Common myeloid progenitor, CD34-positive (primary cell): ENCODE results near the gene KRT1.

Source experiments
- CTCF ChIA-PET: fragments of 350-600 bp; sonication (Branson Sonifier 250); formaldehyde crosslinking; loops from one replicate; lab custom pipeline; 2021; ENCODE audit warnings: antibody characterized with exemption; lab: Charles Lee
- POLR2A ChIA-PET: fragments of 350-600 bp; sonication (Branson Sonifier 250); formaldehyde crosslinking; loops from one replicate; lab custom pipeline; 2021; ENCODE audit warnings: antibody characterized with exemption; lab: Charles Lee
- DNase-seq, 3 donors: peaks; one replicate each; pipeline versions ENCODE4 v3.0.0 to v3.0.0-alpha.2; 2013
- H3K27ac ChIP-seq, 2 experiments: 1 replicate in 1 of 2; 2 replicates in 1 of 2; pipeline ENCODE4 v1.7.0; 2013; ENCODE audit warnings: inconsistent platforms in 2 of 2, low read length in 2 of 2, mild to moderate bottlenecking in 2 of 2, low read depth in 1 of 2, moderate library complexity in 1 of 2; ENCODE audit not compliant: severe bottlenecking in 2 of 2, insufficient read depth in 1 of 2, poor library complexity in 1 of 2
- H3K27me3 ChIP-seq, 5 experiments: replicated peaks in 2 of 5; 1 replicate in 3 of 5; 2 replicates in 2 of 5; pipeline versions ENCODE4 v1.6.1 to v1.7.0; 2013; ENCODE audit warnings: low read length in 4 of 5, mild to moderate bottlenecking in 2 of 5, moderate library complexity in 2 of 5, inconsistent platforms in 1 of 5; ENCODE audit not compliant: insufficient read depth in 5 of 5, control insufficient read depth in 4 of 5
- H3K36me3 ChIP-seq, 4 experiments: 1 replicate in 2 of 4; 2 replicates in 2 of 4; pipeline versions ENCODE4 v1.6.1 to v1.7.0; 2013; ENCODE audit warnings: low read length in 3 of 4, control low read depth in 1 of 4, mild to moderate bottlenecking in 1 of 4; ENCODE audit not compliant: control insufficient read depth in 4 of 4, insufficient read depth in 4 of 4
- H3K4me1 ChIP-seq, 4 experiments: 1 replicate in 3 of 4; 2 replicates in 1 of 4; pipeline versions ENCODE4 v1.6.1 to v1.7.1; 2013; ENCODE audit warnings: low read length in 3 of 4, mild to moderate bottlenecking in 3 of 4, control low read depth in 1 of 4, inconsistent platforms in 1 of 4, moderate library complexity in 1 of 4; ENCODE audit not compliant: control insufficient read depth in 4 of 4, insufficient read depth in 4 of 4; ENCODE audit errors: control extremely low read depth in 1 of 4
- H3K4me3 ChIP-seq, 7 experiments: 1 replicate in 4 of 7; 2 replicates in 3 of 7; pipeline versions ENCODE4 v1.5.1 to v1.7.0; 2013; ENCODE audit warnings: mild to moderate bottlenecking in 7 of 7, low read length in 6 of 7, moderate library complexity in 6 of 7, inconsistent platforms in 2 of 7, low read depth in 2 of 7, control low read depth in 1 of 7; ENCODE audit not compliant: insufficient read depth in 4 of 7, control insufficient read depth in 1 of 7; ENCODE audit errors: extremely low read depth in 1 of 7
- H3K9me3 ChIP-seq, 5 experiments: 1 replicate in 4 of 5; 2 replicates in 1 of 5; pipeline versions ENCODE4 v1.6.1 to v1.7.1; 2013; ENCODE audit warnings: low read length in 4 of 5, mild to moderate bottlenecking in 2 of 5, inconsistent platforms in 1 of 5, low read depth in 1 of 5, moderate library complexity in 1 of 5; ENCODE audit not compliant: control insufficient read depth in 4 of 5, insufficient read depth in 2 of 5; ENCODE audit errors: control extremely low read depth in 1 of 5
- WGBS: methylation state at CpG from one replicate; pipeline ENCODE4 v1.1.5; 2013; ENCODE audit not compliant: insufficient coverage; 5-methylcytosine and 5-hydroxymethylcytosine counted together

The KRT1 gene

GRCh38 chr12:52701281-52701680 lies 21.1 kb upstream of the KRT1 start:
- Histone ChIP-seq H3K4me3 (no peak overlapping the region), H3K27me3 (peaks cover 0 to 6% (median 0%) of the 10 kb centered on the region in 5 experiments), H3K9me3 (no peaks in the 10 kb centered on the region), H3K27ac (no peak overlapping the region), H3K36me3 (no peaks in the 10 kb centered on the region), H3K4me1 (no peaks in the 10 kb centered on the region)
- ChIA-PET POLR2A (no interaction called here), CTCF (no interaction called here)
- 88% methylated on average over 12 of the region's 12 CpGs for WGBS
- no peak for DNase-seq

- ChIA-PET POLR2A (no interaction called here), CTCF (no interaction called here)
- no peaks in the 10 kb centered on the region for H3K36me3 ChIP-seq
- H3K4me1 ChIP-seq = no peaks in the 10 kb centered on the region
- no peak overlapping the region for H3K27ac ChIP-seq
- WGBS = 100% methylated on average over 2 of the region's 2 CpGs
- no peak overlapping the region for H3K4me3 ChIP-seq
- H3K27me3 ChIP-seq = peaks cover 0 to 6% (median 0%) of the 10 kb centered on the region in 5 experiments
- DNase-seq = no peak
- H3K9me3 ChIP-seq = no peaks in the 10 kb centered on the region
These were observed 19.8 kb upstream of the KRT1 start for GRCh38 chr12:52699960-52700359.

- H3K4me1 ChIP-seq = no peaks in the 10 kb centered on the region
- 82% methylated on average over 2 of the region's 2 CpGs for WGBS
- no peaks in the 10 kb centered on the region for H3K36me3 ChIP-seq
- ChIA-PET CTCF (no interaction called here), POLR2A (no interaction called here)
- no peak overlapping the region for H3K27ac ChIP-seq
- no peak for DNase-seq
- no peak overlapping the region for H3K4me3 ChIP-seq
- H3K9me3 ChIP-seq = no peaks in the 10 kb centered on the region
- H3K27me3 ChIP-seq = peaks cover 0 to 10% (median 0%) of the 10 kb centered on the region in 5 experiments
These were observed 19.2 kb upstream of the KRT1 start for GRCh38 chr12:52699373-52699772.

- WGBS = 70% methylated on average over 11 of the region's 11 CpGs
- POLR2A ChIA-PET = no interaction called here
- Histone ChIP-seq H3K27me3 (peaks cover 0 to 8% (median 0%) of the 10 kb centered on the region in 5 experiments), H3K27ac (no peak overlapping the region), H3K4me3 (no peak overlapping the region), H3K9me3 (no peaks in the 10 kb centered on the region), H3K36me3 (no peaks in the 10 kb centered on the region), H3K4me1 (no peaks in the 10 kb centered on the region)
- CTCF ChIA-PET = no interaction called here
- no peak for DNase-seq
These were observed 18.6 kb upstream of the KRT1 start for GRCh38 chr12:52698651-52699340.

- 20% methylated on average over 1 of the region's 2 CpGs for WGBS
- POLR2A ChIA-PET = no interaction called here
These were observed 16.9 kb upstream of the KRT1 start for GRCh38 chr12:52697058-52697582.

GRCh38 chr12:52696588-52696987 lies 16.4 kb upstream of the KRT1 start:
- no peak overlapping the region for H3K4me3 ChIP-seq
- no peaks in the 10 kb centered on the region for H3K36me3 ChIP-seq
- ChIA-PET CTCF (interaction anchor here (1.0 kb wide), 1 partner anchor 12 kb away, joined by 3 read pairs; no protein-coding TSS in a partner anchor), POLR2A (no interaction called here)
- H3K4me1 ChIP-seq = peaks cover 0 to 2% (median 0%) of the 10 kb centered on the region in 4 experiments
- no peak for DNase-seq
- no CpG with 5 or more reads among the region's 3 CpGs for WGBS
- peaks cover 0 to 12% (median 4%) of the 10 kb centered on the region in 5 experiments for H3K27me3 ChIP-seq
- no peaks in the 10 kb centered on the region for H3K9me3 ChIP-seq
- H3K27ac ChIP-seq = no peak overlapping the region

More at GRCh38 chr12:52697058-52697582, 16.9 kb upstream of the KRT1 start:
- CTCF ChIA-PET = interaction anchor here (1.0 to 1.4 kb wide), 2 partner anchors 11 to 116 kb away, joined by 3 read pairs; no protein-coding TSS in a partner anchor
- H3K4me1 ChIP-seq = no peaks in the 10 kb centered on the region
- no peak for DNase-seq
- H3K36me3 ChIP-seq = no peaks in the 10 kb centered on the region
- no peaks in the 10 kb centered on the region for H3K9me3 ChIP-seq
- H3K27me3 ChIP-seq = peaks cover 0 to 10% (median 4%) of the 10 kb centered on the region in 5 experiments
- no peak overlapping the region for H3K27ac ChIP-seq
- H3K4me3 ChIP-seq = no peak overlapping the region

GRCh38 chr12:52695039-52695438 lies 14.8 kb upstream of the KRT1 start:
- Histone ChIP-seq H3K9me3 (no peaks in the 10 kb centered on the region), H3K27me3 (peaks cover 0 to 18% (median 4%) of the 10 kb centered on the region in 5 experiments), H3K36me3 (no peaks in the 10 kb centered on the region), H3K4me3 (no peak overlapping the region), H3K4me1 (peaks cover 0 to 18% (median 8%) of the 10 kb centered on the region in 4 experiments), H3K27ac (no peak overlapping the region)
- WGBS = 100% methylated on average over 1 of the region's 3 CpGs
- POLR2A ChIA-PET = no interaction called here
- no peak for DNase-seq
- CTCF ChIA-PET = interaction anchor here (1.1 kb wide), 1 partner anchor 12 kb away, joined by 3 read pairs; no protein-coding TSS in a partner anchor
